AG09319 (cell line): ENCODE results near the gene XPNPEP1.

Experiments used
- DNase-seq: peaks from one replicate; pipeline ENCODE4 v3.0.0-alpha.2; 2010; ENCODE audit warnings: low read depth; ENCODE audit errors: extremely low read depth
- TF ChIP-seq, protein P1 (sequence below): IDR thresholded peaks from 2 replicates; pipeline ENCODE4 v1.5.1; 2011; ENCODE audit warnings: low read depth, mild to moderate bottlenecking, inconsistent platforms, low read length, moderate library complexity

Gene XPNPEP1

DNA sequence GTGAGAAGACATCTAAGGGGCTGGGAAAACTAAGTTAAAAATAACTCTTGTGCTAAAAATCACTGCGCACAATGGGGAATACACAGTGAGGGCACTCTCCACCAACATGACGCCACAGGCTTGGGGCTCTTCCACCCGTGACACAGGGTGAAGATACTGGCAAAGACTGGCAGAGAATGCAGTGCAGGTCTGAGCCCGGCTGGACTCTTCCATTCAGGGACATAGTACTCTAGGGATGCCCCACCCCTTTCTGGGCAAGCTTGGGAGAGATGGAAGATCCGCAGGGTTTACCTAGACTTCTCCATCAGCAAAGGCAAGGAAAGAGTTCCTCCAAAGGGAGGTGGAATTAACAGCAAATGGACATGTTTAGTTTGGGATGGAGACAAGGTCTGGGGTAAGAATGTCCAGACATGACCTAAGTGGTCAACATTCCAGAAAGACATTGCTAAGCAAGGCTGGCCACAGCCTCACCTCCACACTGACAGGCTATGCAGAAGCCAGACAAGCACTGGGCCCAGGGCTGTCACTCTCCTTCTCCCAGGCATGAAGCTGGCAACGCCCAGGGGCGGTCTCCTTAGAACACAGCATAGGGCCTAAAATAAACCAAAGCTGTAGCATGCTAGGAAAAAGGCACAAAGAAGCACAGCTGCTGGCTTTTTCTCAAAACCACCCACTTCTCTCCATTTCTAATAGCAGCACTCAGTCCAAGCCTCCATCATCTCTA is 28.1 kb downstream of the XPNPEP1 start:
- TF ChIP-seq, protein P1, sequence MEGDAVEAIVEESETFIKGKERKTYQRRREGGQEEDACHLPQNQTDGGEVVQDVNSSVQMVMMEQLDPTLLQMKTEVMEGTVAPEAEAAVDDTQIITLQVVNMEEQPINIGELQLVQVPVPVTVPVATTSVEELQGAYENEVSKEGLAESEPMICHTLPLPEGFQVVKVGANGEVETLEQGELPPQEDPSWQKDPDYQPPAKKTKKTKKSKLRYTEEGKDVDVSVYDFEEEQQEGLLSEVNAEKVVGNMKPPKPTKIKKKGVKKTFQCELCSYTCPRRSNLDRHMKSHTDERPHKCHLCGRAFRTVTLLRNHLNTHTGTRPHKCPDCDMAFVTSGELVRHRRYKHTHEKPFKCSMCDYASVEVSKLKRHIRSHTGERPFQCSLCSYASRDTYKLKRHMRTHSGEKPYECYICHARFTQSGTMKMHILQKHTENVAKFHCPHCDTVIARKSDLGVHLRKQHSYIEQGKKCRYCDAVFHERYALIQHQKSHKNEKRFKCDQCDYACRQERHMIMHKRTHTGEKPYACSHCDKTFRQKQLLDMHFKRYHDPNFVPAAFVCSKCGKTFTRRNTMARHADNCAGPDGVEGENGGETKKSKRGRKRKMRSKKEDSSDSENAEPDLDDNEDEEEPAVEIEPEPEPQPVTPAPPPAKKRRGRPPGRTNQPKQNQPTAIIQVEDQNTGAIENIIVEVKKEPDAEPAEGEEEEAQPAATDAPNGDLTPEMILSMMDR: no peak
- DNase-seq: no peak

DNA sequence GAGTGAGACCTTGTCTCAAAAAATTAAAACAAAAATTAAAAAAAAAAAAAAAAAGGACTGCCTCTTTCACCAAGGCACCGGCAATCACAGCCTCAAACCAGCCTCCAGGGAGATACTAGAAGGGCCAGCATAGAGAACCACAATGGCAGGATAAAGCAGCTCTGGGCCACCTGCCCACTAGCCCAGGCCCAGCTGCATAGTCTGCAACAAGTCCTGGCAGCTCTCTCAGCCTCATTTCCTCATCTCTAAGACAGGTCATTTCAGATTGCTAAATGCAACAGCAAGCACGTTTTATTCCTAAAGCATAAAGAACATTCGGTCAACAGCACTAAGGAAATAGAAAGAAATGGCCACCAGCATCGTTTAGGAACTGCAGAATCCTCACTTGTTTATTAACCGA is 28.8 kb downstream of the XPNPEP1 start:
- TF ChIP-seq, protein P1: no peak
- DNase-seq: no peak

DNA sequence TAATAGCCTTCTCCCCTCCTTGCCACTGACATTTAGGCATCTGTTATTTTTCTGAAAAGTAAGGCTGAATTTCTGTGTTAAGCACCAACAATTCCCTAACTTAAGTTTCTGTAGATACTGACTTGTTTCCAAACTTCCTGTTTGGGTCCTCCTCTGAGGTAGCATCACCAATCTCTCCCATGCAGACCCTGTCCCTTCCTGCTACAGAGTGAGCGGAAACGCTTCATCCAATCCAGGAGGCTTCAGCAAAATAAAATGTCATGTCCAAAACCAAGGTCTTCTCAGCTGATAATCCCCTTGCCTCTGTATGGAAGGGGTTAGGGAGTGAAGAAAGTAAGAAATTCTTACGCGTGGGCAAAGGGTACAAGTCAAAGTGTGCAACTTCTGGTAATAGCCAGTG is 29.9 kb downstream of the XPNPEP1 start:
- no peak for DNase-seq
- TF ChIP-seq, protein P1: no peak

DNA sequence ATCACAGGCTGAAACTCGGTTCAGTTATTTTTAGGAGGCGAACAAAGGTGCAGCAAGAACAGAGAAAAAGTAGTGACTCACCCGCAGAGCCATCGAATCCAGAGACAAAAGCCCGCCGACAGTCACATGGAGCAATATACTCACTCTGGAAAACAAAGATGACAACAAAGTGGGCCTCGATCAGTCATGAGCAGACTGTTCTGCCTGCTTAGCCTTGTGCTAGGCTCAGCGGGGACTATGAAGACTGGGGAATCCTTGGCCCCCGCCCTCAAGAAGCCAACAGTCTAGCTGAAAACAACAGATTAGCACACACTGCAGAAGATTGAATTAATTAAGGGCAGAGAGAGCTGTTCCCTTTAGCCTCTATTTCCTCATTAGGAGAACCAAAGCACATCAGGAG is 30.4 kb downstream of the XPNPEP1 start:
- DNase-seq: no peak
- TF ChIP-seq, protein P1: no peak

DNA sequence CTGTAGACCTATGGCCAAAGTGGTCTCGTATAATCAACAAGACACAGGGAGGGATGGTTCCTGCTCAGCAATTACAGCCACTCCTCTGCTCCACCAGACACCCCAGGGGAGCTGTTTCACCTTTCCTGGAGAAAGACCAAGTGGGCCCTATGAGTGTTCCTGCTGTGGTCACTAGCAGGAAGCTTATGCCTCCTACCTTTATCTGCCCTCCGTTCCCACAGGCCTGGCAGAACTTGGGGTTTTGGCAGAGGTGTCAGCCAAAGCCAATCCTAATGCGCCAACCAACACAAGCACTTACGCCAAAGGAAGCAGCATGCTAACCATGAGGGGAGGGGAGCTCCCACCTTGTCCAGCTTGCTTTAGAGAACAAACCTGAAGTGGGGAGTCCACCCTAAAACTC is 31.2 kb downstream of the XPNPEP1 start:
- no peak for DNase-seq
- TF ChIP-seq, protein P1: no peak

DNA sequence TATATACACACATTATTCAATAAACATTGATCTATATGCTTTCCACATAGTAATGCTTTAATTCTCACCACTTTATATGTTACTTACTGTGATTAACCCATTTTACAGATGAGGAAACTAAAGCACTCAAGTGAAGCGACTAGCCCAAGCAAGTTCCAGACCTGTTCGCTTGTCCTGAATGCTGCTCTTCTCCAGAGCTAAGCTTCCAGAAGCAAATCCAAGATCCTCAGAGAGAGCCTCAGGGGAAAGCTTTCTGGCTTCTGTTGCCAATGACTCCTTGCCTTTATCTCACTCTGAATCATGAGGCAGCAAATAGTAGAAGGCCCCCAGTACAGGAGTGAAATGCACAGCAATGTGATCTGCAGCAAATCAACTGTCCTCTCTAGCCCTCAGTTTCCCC is 32.2 kb downstream of the XPNPEP1 start:
- no peak for DNase-seq
- TF ChIP-seq, protein P1: no peak

DNA sequence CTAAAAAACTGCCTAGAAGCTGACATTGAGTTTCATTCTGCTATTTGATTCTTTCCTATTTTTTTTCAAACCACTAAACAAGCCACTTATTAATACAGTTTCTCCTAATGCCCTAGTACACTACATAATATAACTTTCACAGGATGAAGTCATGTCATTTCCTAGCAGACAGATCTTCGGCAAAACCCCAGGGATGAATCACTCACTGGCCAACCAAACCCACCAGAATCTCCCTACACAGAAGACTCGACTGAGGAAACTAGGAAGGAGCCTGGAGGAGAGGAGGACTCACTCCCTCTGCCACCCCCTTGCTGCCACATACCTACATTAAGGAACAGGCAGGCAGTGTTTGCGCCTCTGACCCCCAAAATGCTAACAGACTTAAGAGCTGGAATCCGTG is 33.4 kb downstream of the XPNPEP1 start:
- no peak for DNase-seq
- TF ChIP-seq, protein P1: no peak
